HCT116 (cell line): ENCODE measurements around the gene COL26A1. TPM values are rescaled to one million over a fixed set of nuclear protein-coding genes. Genes with fewer than 3 reads are reported as not detected.

ENCODE experiments used
- ATAC-seq: fragments of 200-7000 bp; cut with Tn5 transposase; 2 replicates; pipeline ENCODE4 v1.9.1; 2020; ENCODE audit warnings: mild to moderate bottlenecking, moderate library complexity
- BruUV-seq: library from RNA; stranded (reverse); fragments of 400-500 nt; replicated peaks from 2 replicates; lab custom pipeline; 2021; lab: Mats Ljungman, UMichigan
- CTCF ChIA-PET: fragments of 300-600 bp; sonication (Branson Sonifier 250); formaldehyde crosslinking; loops from one replicate; lab custom pipeline; 2021; ENCODE audit warnings: antibody characterized with exemption; lab: Charles Lee
- POLR2A ChIA-PET: fragments of 300-600, 350-600 bp; sonication (Branson Sonifier 250); formaldehyde crosslinking; loops from one replicate; lab custom pipeline; 2021; ENCODE audit warnings: antibody characterized with exemption; lab: Charles Lee
- RAD21 ChIA-PET, 2 experiments: fragments of 300-600 bp; sonication (Branson Sonifier 250); formaldehyde crosslinking; loops; one replicate each; lab custom pipeline; 2023; ENCODE audit warnings: low total read pairs in 2 of 2; ENCODE audit not compliant: uncharacterized antibody in 2 of 2, unreplicated experiment in 2 of 2, low non-redundant PET in 1 of 2; lab: Charles Lee
- DNase-seq: peaks from one replicate; pipeline ENCODE4 v3.0.0-alpha.2; 2010; ENCODE audit warnings: low read depth, low spot score
- H2AFZ ChIP-seq: fragments of 200-600 bp; shearing (Covaris generic), sonication (generic); 2 replicates; pipeline ENCODE4 v1.6.1; 2017; ENCODE audit warnings: low read depth, mixed run types, mixed read lengths, antibody characterized with exemption, low read length; ENCODE audit not compliant: poor library complexity, severe bottlenecking
- H3K27ac ChIP-seq: 2 replicates; pipeline ENCODE4 v1.5.1; 2012; ENCODE audit warnings: low read depth, low read length
- H3K27me3 ChIP-seq: fragments of 200-600 bp; sonication (generic); 2 replicates; pipeline ENCODE4 v1.6.1; 2016; ENCODE audit warnings: mixed run types, low read length, mixed read lengths; ENCODE audit not compliant: insufficient read depth
- H3K36me3 ChIP-seq, 2 experiments: fragments of 200-500 bp in 1 of 2; fragments of 200-600 bp in 1 of 2; sonication (Bioruptor generic) in 1 of 2; sonication (generic) in 1 of 2; 2 replicates each; pipeline versions ENCODE4 v1.5.1 to v1.6.1; 2014 to 2016; ENCODE audit warnings: low read length in 2 of 2, inconsistent platforms in 1 of 2, mixed read lengths in 1 of 2, mixed run types in 1 of 2; ENCODE audit not compliant: insufficient read depth in 2 of 2, control insufficient read depth in 1 of 2
- H3K4me1 ChIP-seq, 2 experiments: fragments of 200-600 bp in 1 of 2; sonication (generic) in 1 of 2; 2 replicates each; pipeline versions ENCODE4 v1.5.1 to v1.6.1; 2012 to 2017; ENCODE audit warnings: low read length in 2 of 2, inconsistent platforms in 1 of 2, mild to moderate bottlenecking in 1 of 2, mixed read lengths in 1 of 2, mixed run types in 1 of 2, moderate library complexity in 1 of 2; ENCODE audit not compliant: insufficient read depth in 2 of 2, control insufficient read depth in 1 of 2
- H3K4me2 ChIP-seq: fragments of 200-600 bp; sonication (generic); 2 replicates; pipeline ENCODE4 v1.6.1; 2017; ENCODE audit warnings: mixed run types, low read length, mixed read lengths
- H3K4me3 ChIP-seq, 2 experiments: fragments of 200-600 bp in 1 of 2; sonication (generic) in 1 of 2; replicated peaks in 1 of 2; 2 replicates each; pipeline ENCODE4 v1.5.1; 2011 to 2016; ENCODE audit warnings: low read length in 2 of 2, control low read depth in 1 of 2, low read depth in 1 of 2, mild to moderate bottlenecking in 1 of 2, mixed read lengths in 1 of 2, mixed run types in 1 of 2
- H3K79me2 ChIP-seq: fragments of 200-600 bp; sonication (generic); 2 replicates; pipeline ENCODE4 v1.6.1; 2017; ENCODE audit warnings: mild to moderate bottlenecking, mixed run types, low read length, moderate library complexity, mixed read lengths; ENCODE audit not compliant: insufficient read depth
- H3K9ac ChIP-seq: fragments of 200-600 bp; sonication (generic); 2 replicates; pipeline ENCODE4 v1.6.1; 2016; ENCODE audit warnings: low read length, mixed read lengths
- H3K9me2 ChIP-seq: fragments of 200-600 bp; sonication (generic), shearing (Covaris generic); 2 replicates; pipeline ENCODE4 v1.6.1; 2017; ENCODE audit warnings: mixed run types, mild to moderate bottlenecking, moderate library complexity; ENCODE audit not compliant: insufficient read depth
- H3K9me3 ChIP-seq, 2 experiments: fragments of 200-500 bp in 1 of 2; fragments of 200-600 bp in 1 of 2; sonication (Bioruptor generic) in 1 of 2; sonication (generic) in 1 of 2; 2 replicates each; pipeline ENCODE4 v1.6.1; 2014 to 2017; ENCODE audit warnings: low read length in 2 of 2, mixed read lengths in 2 of 2, inconsistent platforms in 1 of 2, low read depth in 1 of 2, mild to moderate bottlenecking in 1 of 2, mixed run types in 1 of 2, moderate library complexity in 1 of 2; ENCODE audit not compliant: control insufficient read depth in 1 of 2, insufficient read depth in 1 of 2
- H4K20me1 ChIP-seq: fragments of 200-600 bp; sonication (generic), shearing (Covaris generic); 2 replicates; pipeline ENCODE4 v1.6.1; 2017; ENCODE audit warnings: mixed run types, mild to moderate bottlenecking, moderate library complexity; ENCODE audit not compliant: insufficient read depth
- ATF3 ChIP-seq: IDR thresholded peaks from 2 replicates; pipeline ENCODE4 v1.6.1; 2012
- CTCF ChIP-seq, 3 experiments: fragments of 200-600 bp in 1 of 3; sonication (generic) in 1 of 3; IDR thresholded peaks in 2 of 3; conservative IDR thresholded peaks in 1 of 3; 2 replicates each; pipeline ENCODE4 v1.5.1; 2012 to 2017; ENCODE audit warnings: low read depth in 2 of 3, low read length in 2 of 3, antibody characterized with exemption in 1 of 3, borderline replicate concordance in 1 of 3, control low read depth in 1 of 3, mild to moderate bottlenecking in 1 of 3, mixed read lengths in 1 of 3, mixed run types in 1 of 3, moderate library complexity in 1 of 3; ENCODE audit not compliant: insufficient read depth in 1 of 3
- ELF1 ChIP-seq: IDR thresholded peaks from 2 replicates; pipeline ENCODE4 v1.6.1; 2012; ENCODE audit warnings: low read depth, borderline replicate concordance
- EZH2 ChIP-seq: fragments of 200-600 bp; sonication (generic); IDR thresholded peaks from 2 replicates; pipeline ENCODE4 v1.6.1; 2017; ENCODE audit warnings: antibody characterized with exemption, mixed run types
- EZH2phosphoT487 ChIP-seq: fragments of 200-600 bp; IDR thresholded peaks from 2 replicates; pipeline ENCODE4 v1.6.1; 2018; ENCODE audit warnings: antibody characterized with exemption, borderline replicate concordance
- FOSL1 ChIP-seq: IDR thresholded peaks from 2 replicates; pipeline ENCODE4 v1.6.1; 2012; ENCODE audit warnings: low read depth
- JUND ChIP-seq: IDR thresholded peaks from 2 replicates; pipeline ENCODE4 v1.6.1; 2012
- POLR2AphosphoS5 ChIP-seq: IDR thresholded peaks from 2 replicates; pipeline ENCODE4 v1.6.1; 2011; ENCODE audit warnings: mild to moderate bottlenecking, low read depth, low read length, moderate library complexity
- RAD21 ChIP-seq: IDR thresholded peaks from 2 replicates; pipeline ENCODE4 v1.6.1; 2012; ENCODE audit warnings: low read depth, mild to moderate bottlenecking
- REST ChIP-seq: IDR thresholded peaks from 2 replicates; pipeline ENCODE4 v1.6.1; 2012; ENCODE audit warnings: low read depth
- SIN3A ChIP-seq: IDR thresholded peaks from 2 replicates; pipeline ENCODE4 v1.6.1; 2012; ENCODE audit warnings: low read depth
- SRF ChIP-seq: IDR thresholded peaks from 2 replicates; pipeline ENCODE4 v1.6.1; 2012; ENCODE audit warnings: low read depth
- TCF7L2 ChIP-seq: IDR thresholded peaks from 2 replicates; pipeline ENCODE4 v1.7.0; 2011; ENCODE audit warnings: borderline replicate concordance, inconsistent platforms; ENCODE audit not compliant: insufficient read depth, insufficient read length; ENCODE audit errors: extremely low read depth
- ZBTB33 ChIP-seq: IDR thresholded peaks from 2 replicates; pipeline ENCODE4 v1.6.1; 2011; ENCODE audit warnings: mild to moderate bottlenecking, low read length, moderate library complexity; ENCODE audit not compliant: insufficient replicate concordance; ENCODE audit errors: extremely low read depth
- ZNF274 ChIP-seq: fragments of 200-500 bp; sonication (Bioruptor generic); IDR thresholded peaks from 2 replicates; pipeline ENCODE4 v1.6.1; 2014; ENCODE audit warnings: mild to moderate bottlenecking, low read depth, low read length, inconsistent platforms
- intact Hi-C: fragments of 100-400 bp; cut with micrococcal nuclease; formaldehyde crosslinking; loops from 2 replicates; pipeline ENCODE4 v1.10.0; 2022
- total RNA-seq: library from RNA; stranded (reverse); gene quantifications from one replicate; pipeline ENCODE4 v1.2.1, GENCODE V29; 2021; ENCODE audit not compliant: unreplicated experiment

COL26A1 gene
- total RNA-seq, 1 experiment from 2014 or later: 0.27 TPM

- DNase-seq: no peak
- no peaks in the 10 kb centered on the region; the same call in 1 of the 2 replicates for H3K27me3 ChIP-seq
- RAD21 ChIA-PET: no interaction called here
- TF ChIP-seq SRF: no peak
- no peak for TF ChIP-seq JUND
- TF ChIP-seq POLR2AphosphoS5: no peak
- no peak for TF ChIP-seq TCF7L2
- TF ChIP-seq SIN3A: no peak
- no peak for TF ChIP-seq FOSL1
- no peak for TF ChIP-seq ZBTB33
- no peak for TF ChIP-seq RAD21
- TF ChIP-seq ELF1: no peak
- TF ChIP-seq ZNF274: no peak
- no peak for TF ChIP-seq CTCF (IDR thresholded peaks at IDR 0.05 in 2 of 3, conservative IDR thresholded peaks at IDR 0.05 in 1 of 3; ENCODE audit: borderline replicate concordance in 1 of 3, insufficient read depth in 1 of 3, low read depth in 2 of 3, low read length in 2 of 3)
- TF ChIP-seq EZH2: no peak
- TF ChIP-seq EZH2phosphoT487: no peak
- no peak for TF ChIP-seq ATF3
- TF ChIP-seq REST: no peak
- no peak overlapping the region for H3K4me2 ChIP-seq
- CTCF ChIA-PET: interaction anchor here (1.1 kb wide), 1 partner anchor 29 kb away, joined by 3 read pairs; no protein-coding TSS in a partner anchor
- H3K4me1 ChIP-seq: peaks cover 0 to 7% of the 10 kb centered on the region in 2 experiments; a peak in 2 of 4 replicates
- no peak overlapping the region for H3K4me3 ChIP-seq
- no peak for ATAC-seq
- POLR2A ChIA-PET: no interaction called here
- no peak overlapping the region for H2AFZ ChIP-seq
- no peaks in the 10 kb centered on the region for H3K9me2 ChIP-seq
- intact Hi-C loops: no loop called here
- no peaks in the 10 kb centered on the region for H3K9me3 ChIP-seq
- H3K79me2 ChIP-seq: no peaks in the 10 kb centered on the region
- H3K36me3 ChIP-seq: no peaks in the 10 kb centered on the region
- BruUV-seq: no TSS peak
- H4K20me1 ChIP-seq: no peaks in the 10 kb centered on the region
- H3K27ac ChIP-seq: no peak overlapping the region
- no peak overlapping the region for H3K9ac ChIP-seq
Measured at GRCh38 chr7:101382937-101383336, 20.3 kb downstream of the COL26A1 start.
